GM13977 (cell line): ENCODE results near the gene LSM10.

Experiments
- DNase-seq: peaks from one replicate; pipeline ENCODE4 v3.0.0; 2012; ENCODE audit warnings: low spot score
- in situ Hi-C: fragments of 300-500 bp; cut with MboI; formaldehyde crosslinking; loops from one replicate; pipeline ENCODE4 v1.12.0; 2022; ENCODE audit warnings: low sequenced_read_pairs, low pct_unique_long_range_greater_than_20kb, mixed read lengths, inconsistent platforms; ENCODE audit not compliant: unreplicated experiment
- TF ChIP-seq, protein P1 (sequence below): IDR thresholded peaks from 2 replicates; pipeline ENCODE4 v1.5.1; 2012; ENCODE audit warnings: mild to moderate bottlenecking, control low read depth; ENCODE audit not compliant: insufficient read depth; ENCODE audit errors: extremely low read depth, missing control alignments

The LSM10 gene

DNA sequence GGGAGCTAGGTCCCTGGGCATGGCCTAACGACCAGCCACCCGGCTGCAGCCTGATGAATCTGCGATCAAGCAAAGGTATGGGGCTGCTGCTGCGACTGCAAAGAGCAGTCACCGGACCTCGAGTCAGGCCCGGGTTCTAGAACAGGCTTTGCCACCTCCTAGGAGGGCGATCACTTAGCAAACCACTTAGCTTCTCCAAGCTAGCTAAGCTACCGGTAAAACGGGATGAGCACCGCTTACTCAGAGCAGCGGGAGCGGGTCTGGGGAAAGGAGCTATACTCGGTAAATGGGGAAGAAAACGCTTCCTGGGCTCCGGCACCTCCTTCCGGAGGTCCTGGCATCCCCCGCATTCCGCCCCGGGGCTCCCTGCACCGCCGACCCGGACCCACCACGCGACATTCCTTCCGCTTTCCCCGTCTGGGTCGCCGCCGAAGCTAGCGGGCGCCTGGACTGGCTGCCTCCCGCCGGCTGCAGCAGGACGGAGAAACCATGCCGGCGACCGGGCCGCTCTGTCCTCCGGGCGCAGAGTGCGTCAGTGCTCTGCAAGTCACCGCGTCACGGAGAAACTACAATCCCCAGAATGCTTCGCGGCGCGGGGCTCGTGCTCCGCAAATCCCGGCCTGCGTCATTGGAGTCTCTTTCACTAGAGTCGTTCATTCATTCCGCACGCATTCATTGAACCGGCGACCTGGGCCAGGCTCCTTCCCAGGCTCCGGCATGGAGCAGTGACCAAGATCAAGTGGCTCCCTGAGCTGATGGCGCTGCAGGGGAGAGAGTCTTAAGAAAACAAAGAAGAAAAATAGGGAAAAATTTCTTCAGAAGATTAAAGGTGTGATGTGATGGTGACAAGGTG is at the start of gene LSM10:
LSM10 (minus strand) TSS at position 531 of the 853 bp plus-strand sequence. CDS start 3,779 bp downstream, outside the sequence.
- in situ Hi-C loops: no loop called here
- DNase-seq: peak; percentile 93
- TF ChIP-seq, protein P1, sequence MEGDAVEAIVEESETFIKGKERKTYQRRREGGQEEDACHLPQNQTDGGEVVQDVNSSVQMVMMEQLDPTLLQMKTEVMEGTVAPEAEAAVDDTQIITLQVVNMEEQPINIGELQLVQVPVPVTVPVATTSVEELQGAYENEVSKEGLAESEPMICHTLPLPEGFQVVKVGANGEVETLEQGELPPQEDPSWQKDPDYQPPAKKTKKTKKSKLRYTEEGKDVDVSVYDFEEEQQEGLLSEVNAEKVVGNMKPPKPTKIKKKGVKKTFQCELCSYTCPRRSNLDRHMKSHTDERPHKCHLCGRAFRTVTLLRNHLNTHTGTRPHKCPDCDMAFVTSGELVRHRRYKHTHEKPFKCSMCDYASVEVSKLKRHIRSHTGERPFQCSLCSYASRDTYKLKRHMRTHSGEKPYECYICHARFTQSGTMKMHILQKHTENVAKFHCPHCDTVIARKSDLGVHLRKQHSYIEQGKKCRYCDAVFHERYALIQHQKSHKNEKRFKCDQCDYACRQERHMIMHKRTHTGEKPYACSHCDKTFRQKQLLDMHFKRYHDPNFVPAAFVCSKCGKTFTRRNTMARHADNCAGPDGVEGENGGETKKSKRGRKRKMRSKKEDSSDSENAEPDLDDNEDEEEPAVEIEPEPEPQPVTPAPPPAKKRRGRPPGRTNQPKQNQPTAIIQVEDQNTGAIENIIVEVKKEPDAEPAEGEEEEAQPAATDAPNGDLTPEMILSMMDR: no peak

DNA sequence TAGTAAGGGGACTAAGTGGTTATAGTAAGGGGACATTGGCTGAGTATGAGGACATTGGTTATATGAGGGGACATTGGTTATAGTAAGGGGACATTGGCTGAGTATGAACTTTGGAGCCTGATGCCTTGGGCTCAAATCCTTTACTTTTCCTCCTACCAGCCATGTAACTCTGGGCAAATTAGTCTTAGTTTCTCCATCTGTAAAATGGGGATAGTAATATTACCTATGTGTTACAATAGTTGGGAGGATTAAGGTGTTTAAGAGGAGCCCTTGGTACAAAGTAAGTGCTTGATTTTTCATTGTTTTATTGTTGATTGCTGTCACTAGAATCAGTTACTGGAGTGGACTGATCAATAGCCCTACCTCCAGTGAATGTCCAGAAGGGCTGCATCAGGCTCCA is 49.7 kb upstream of the LSM10 start:
- no peak for DNase-seq
- in situ Hi-C loops: no loop called here
- TF ChIP-seq, protein P1: no peak

DNA sequence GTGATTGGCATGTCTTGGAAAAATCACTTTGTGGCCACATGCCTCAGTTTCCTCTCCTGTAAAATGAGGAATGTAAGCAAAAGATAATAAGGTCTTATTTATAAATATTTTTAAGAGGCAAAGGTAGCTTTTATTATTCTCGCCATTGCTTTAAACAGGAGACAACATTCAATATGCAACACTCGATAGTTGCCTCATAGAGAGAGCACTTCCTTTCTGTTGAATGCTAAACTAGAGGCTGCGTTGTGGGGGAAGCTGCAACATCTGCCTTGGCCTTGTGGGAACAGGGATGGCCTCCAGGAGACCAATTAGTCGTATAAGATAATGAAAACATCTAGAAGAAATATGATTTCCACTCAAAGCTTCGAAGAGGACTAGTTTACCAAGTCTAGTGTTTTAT is 49.0 kb upstream of the LSM10 start:
- TF ChIP-seq, protein P1: no peak
- in situ Hi-C loops: no loop called here
- DNase-seq: no peak

DNA sequence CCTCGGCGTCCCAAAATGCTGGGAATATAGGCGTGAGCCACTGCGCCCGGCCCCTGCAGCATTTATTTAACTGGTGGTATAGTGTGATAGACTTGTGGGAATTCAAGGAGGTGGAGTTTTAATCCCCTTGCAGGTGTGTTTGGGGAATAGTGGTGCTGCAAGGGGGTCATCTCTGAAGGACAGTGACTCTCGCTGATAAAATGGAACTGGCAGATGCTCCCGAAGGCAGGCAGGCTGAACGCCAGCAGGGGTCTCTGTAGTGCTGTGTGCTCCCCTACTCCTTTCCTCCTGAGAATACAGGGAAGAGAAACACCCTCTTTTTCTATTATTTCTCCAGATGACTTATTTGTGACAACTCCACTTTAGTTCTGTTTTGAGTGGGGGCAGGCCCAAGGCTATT is 48.6 kb upstream of the LSM10 start:
- in situ Hi-C loops: no loop called here
- DNase-seq: peak; percentile 33
- TF ChIP-seq, protein P1: peak; percentile 70

DNA sequence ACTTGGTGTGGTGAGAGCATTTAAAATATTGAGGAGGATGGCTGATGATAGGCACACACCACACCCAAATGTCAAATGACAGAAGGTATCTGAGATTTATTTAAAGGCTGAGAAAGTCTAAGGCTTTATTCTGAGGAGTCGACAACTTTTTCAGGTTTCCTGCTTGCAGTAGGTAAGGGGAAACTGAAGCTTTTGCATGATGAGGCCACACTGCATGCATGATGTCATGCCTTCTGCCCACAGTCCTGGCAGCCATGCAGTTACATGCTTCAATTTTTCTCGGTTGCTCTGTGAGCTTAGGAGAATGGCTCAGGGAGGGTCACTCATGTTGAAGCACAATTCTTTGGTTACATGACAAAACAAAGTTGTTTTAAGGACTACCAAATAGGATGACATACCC is 45.6 kb upstream of the LSM10 start:
- TF ChIP-seq, protein P1: no peak
- in situ Hi-C loops: no loop called here
- no peak for DNase-seq

DNA sequence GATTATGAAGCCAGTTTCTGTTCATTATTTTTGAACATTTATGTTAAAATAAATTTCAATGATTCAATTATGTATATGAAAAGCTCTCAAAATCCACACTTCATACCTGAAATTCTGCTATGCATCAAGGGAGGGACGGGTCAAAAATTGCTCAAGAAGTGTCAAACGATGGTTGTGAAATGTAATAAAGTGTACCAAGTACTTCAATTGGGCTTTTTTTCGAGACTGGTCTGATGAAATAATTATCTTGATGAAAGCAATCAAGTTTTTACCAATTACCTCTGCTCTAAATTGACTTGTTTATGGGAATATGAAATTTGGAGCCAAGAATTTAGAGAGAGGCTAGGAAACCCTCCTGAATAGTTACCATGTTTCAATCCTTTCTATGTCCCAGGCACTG is 44.6 kb upstream of the LSM10 start:
- DNase-seq: no peak
- in situ Hi-C loops: no loop called here
- TF ChIP-seq, protein P1: no peak
